ENCODE data around the gene FSTL4.

FSTL4 gene

DNA sequence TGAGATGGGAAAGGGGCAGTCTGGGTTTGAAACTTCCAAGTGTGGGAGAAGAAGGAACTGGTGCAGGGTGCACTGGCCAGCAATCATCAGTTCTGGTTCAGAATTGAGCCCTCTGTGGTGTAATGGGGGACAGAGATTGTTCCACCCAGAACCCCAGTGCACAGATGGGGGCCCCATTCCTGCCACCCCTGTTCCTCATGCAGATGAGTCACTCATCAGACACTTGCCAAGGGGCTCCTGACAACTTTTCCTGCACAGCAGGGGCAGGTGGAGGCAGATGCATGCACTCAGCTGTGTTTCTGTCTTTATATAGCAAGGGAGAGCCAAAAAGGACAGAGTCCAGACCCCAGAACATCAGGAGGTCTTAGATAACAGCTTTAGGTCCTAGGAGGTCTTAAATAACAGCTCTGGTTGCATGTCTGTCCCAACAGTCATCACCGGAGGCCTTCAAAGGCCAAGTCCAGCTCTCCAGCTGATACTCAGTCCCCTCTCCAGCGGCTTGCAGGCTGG lies 307.6 kb downstream of the FSTL4 start:
- no peak for DNase-seq (ENCODE audit: low read depth in 1 of 2, low spot score in 1 of 2)

- DNase-seq (ENCODE audit: low read depth in 1 of 2, low spot score in 1 of 2): no peak
Observed at GRCh38 chr5:133304178-133304577, 308.2 kb downstream of the FSTL4 start.

GRCh38 chr5:133303298-133303697 lies 309.0 kb downstream of the FSTL4 start:
- no peak for DNase-seq (ENCODE audit: low read depth in 1 of 2, low spot score in 1 of 2)

GRCh38 chr5:133299728-133300127 lies 312.6 kb downstream of the FSTL4 start:
- no peak for DNase-seq (ENCODE audit: low read depth in 1 of 2, low spot score in 1 of 2)

GRCh38 chr5:133299021-133299420 lies 313.3 kb downstream of the FSTL4 start:
- DNase-seq (ENCODE audit: low read depth in 1 of 2, low spot score in 1 of 2): no peak

DNA sequence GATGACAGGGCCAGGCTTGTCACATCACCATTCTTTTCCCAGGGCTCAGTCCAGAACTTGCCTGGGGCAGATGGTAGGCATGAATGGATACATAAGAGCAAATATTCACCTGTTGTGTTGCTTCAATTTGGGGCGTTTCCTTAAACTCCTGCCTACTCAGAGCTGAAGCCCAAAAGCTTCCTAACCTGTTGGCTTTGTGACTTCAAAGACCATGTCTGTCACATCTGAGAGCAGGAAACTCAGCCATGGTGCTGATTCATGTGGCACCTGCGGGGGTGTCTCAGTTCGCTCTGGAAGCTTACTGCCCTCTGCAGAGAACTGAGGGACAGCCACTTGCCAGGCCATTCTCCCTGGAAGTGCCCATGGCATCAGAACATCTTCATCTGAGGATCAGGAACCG lies 313.9 kb downstream of the FSTL4 start:
- DNase-seq (ENCODE audit: low read depth in 1 of 2, low spot score in 1 of 2): no peak

GRCh38 chr5:133297293-133297692 lies 315.0 kb downstream of the FSTL4 start:
- DNase-seq (ENCODE audit: low read depth in 1 of 2, low spot score in 1 of 2): no peak

DNA sequence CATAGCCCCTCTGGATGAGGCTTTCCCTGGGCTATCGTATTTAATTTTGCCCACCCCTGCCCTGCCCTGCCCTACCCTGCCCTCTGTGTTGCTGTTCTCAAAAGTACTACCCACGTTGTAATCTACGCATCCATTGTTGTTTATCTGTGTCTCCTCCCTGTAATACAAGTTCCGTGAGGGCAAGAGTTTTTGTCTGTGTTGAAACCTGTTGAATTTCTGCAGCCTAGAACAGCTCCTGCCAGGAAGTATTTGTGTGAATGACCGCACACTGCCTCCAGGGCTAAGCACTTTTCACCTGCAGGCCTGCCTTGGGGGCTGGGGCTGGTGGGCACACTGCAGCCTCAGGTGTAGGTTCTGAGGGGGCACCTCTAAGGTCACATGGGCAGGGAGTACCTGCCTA lies 315.7 kb downstream of the FSTL4 start:
- no peak for DNase-seq (ENCODE audit: low read depth in 1 of 2, low spot score in 1 of 2)

GRCh38 chr5:133295520-133295919 lies 316.8 kb downstream of the FSTL4 start:
- no peak for DNase-seq (ENCODE audit: low read depth in 1 of 2, low spot score in 1 of 2)

DNA sequence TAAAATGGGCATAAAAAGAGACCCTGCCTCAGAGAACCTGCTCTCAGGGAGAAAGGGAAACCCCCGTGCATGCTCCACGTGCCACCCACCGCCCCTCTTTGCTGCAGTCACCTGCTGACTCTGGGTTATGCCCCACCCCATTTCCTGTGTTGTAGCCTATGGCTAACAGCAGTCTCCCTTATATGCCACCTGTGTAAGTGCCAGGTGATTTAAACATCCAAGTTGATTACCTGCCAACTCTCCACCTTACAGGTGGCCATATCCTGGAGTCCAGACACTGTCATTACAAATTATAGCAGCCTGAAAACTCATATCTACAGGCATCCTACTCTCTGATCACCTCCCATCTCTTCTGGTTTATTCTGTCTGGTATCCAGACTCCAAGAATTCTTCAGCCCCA lies 318.0 kb downstream of the FSTL4 start:
- no peak for DNase-seq (ENCODE audit: low read depth in 1 of 2, low spot score in 1 of 2)

- no peak for DNase-seq (ENCODE audit: low read depth in 1 of 2, low spot score in 1 of 2)
Observed at GRCh38 chr5:133293960-133294359, 318.4 kb downstream of the FSTL4 start.

GRCh38 chr5:133292300-133292699 lies 320.0 kb downstream of the FSTL4 start:
- DNase-seq (ENCODE audit: low read depth in 1 of 2, low spot score in 1 of 2): no peak

DNA sequence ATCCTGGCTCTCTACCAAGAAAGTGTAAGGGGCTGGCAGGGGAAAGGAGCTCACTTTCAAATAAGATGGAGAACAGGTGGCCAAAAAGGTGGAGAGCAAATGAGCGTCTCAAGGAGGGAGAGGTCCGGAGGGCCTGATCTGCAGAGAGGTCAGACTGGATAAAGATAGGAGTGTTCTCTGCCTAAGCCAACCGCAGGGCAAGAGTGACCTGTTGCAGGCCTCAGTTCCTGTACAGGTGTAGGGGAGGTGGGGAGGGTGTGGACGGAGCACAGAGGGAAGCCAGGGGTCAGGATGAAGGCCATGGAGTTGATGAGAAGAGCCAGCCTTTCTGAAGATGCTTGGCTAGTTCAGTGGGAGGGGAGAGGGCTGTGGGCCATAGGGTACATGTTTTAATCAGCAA lies 320.8 kb downstream of the FSTL4 start:
- DNase-seq (ENCODE audit: low read depth in 1 of 2, low spot score in 1 of 2): no peak

DNA sequence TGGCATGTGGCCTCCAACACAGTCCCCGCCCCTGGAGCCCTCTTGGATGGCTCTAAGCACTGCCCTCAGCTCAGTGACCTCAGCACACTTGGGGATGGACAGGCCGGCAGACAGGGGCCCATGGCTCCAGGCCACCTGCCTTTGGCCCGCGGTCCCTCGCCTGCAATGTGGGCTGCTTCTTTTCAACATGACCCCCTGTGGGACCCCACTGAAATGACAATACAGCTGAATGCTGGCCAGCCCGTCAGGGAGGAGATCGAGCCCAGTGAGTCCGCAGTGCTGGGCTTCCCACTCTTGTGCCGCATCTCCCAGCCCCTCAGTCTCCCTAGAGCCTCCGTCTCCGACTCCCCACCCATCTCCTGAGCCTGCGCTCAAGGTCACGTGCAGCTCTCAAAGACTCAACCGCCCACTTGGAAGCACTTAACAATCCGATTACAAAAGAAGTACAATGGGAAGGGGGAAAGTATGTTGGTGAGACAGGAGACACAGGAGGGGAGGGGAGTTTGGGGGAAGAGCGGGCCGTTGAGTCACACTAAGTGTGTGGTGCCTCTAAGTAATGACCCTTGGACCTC lies 321.6 kb downstream of the FSTL4 start:
- DNase-seq (ENCODE audit: low read depth in 1 of 2, low spot score in 1 of 2): no peak

DNA sequence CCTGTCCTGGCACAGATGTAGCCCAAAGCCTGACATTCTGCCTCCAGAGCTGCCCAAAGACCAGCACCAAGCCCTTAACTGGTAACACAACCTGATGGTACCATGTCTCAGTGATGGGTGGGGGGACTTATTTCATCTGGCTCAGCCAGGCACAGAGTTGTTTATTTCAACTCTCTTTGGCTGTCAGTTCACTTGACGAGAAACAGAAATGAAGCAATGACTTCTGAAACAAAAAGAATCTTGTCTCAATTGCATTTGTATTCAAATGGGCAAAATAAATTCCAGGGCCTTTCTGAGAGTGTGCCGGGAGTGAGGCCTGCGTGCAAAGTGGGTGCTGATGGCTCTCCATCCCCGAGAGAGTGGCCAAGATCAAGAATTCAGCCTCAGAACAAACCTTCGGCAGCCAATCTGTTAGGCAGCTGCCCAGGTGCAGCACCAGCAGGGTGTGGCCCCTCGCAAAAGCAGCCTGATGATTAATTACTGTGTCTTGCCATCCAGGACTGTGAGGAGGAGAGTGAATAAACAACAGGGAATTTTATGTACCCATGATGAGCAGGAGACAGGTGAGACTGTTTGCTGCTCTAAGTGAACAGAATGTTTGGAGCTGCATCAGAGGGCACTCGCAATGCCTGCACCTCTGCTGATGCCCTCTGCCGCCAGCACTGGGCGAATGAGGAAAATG lies 322.5 kb downstream of the FSTL4 start:
- no peak for DNase-seq (ENCODE audit: low read depth in 1 of 2, low spot score in 1 of 2)

- DNase-seq (ENCODE audit: low read depth in 1 of 2, low spot score in 1 of 2): no peak
Observed at GRCh38 chr5:133287500-133287899, 324.8 kb downstream of the FSTL4 start.

GRCh38 chr5:133286483-133286882 lies 325.9 kb downstream of the FSTL4 start:
- no peak for DNase-seq (ENCODE audit: low read depth in 1 of 2, low spot score in 1 of 2)

- DNase-seq (ENCODE audit: low read depth in 1 of 2, low spot score in 1 of 2): no peak
Observed at GRCh38 chr5:133285583-133286021, 326.7 kb downstream of the FSTL4 start.

DNA sequence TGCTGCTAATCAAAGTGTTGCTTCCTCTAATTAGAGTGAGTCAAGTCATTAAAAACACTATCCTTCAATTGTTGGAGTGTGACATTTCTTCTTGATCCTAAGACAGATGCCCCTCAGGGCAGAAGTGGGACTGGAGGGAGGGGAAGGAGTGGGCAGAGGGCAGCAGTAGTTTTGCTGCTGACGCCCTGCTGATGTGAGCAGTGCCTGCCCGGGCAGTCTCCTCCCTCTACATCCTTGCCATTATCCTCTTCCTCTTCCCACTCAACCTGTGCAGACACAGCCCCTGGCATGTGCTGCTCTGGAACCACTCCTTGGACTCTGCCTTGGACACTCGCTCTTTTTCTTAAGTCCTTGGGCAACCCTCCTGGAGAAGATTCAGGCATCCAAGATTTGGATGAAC lies 328.0 kb downstream of the FSTL4 start:
- no peak for DNase-seq (ENCODE audit: low read depth in 1 of 2, low spot score in 1 of 2)

- no peak for DNase-seq (ENCODE audit: low read depth in 1 of 2, low spot score in 1 of 2)
Observed at GRCh38 chr5:133278317-133278716, 334.0 kb downstream of the FSTL4 start.

- no peak for DNase-seq (ENCODE audit: low read depth in 1 of 2, low spot score in 1 of 2)
Observed at GRCh38 chr5:133277744-133278143, 334.6 kb downstream of the FSTL4 start.

DNA sequence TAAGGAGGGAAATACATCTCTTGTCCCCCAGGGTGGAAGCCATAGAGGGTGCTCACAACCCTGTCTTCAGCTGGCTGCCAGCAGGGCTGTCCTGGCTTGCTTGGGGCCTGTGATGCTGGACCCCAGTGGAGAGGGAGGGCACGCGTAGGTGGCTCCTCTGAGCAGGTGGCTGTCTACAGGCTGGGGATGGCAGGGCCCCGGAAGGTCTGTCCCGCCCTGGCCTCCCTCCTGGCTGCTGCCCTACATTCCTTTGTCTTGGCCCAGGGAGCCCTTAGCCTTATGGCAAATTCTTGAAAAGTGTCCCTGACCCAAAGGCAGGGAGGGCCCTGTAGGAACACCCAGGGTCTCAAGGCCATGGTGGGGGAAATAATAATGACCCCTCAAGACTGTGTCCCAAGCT lies 336.2 kb downstream of the FSTL4 start:
- DNase-seq (ENCODE audit: low read depth in 1 of 2, low spot score in 1 of 2): no peak

- DNase-seq (ENCODE audit: low read depth in 1 of 2, low spot score in 1 of 2): no peak
Observed at GRCh38 chr5:133275631-133276030, 336.7 kb downstream of the FSTL4 start.

Measured in activated T-helper 1 cell treated with anti-CD3 and anti-CD28 coated beads, Interleukin-2, amount 50 U/mL, for 16 hours (primary cell).